ENCODE data around the gene UMPS.

UMPS gene

GRCh38 chr3:124761935-124762660 lies 31.8 kb downstream of the UMPS start:
- in situ Hi-C loops (cut with MboI; ENCODE audit: low sequenced_read_pairs): loop anchor here (25.0 kb wide), 1 partner anchor 675 kb away; no protein-coding TSS in a partner anchor

DNA sequence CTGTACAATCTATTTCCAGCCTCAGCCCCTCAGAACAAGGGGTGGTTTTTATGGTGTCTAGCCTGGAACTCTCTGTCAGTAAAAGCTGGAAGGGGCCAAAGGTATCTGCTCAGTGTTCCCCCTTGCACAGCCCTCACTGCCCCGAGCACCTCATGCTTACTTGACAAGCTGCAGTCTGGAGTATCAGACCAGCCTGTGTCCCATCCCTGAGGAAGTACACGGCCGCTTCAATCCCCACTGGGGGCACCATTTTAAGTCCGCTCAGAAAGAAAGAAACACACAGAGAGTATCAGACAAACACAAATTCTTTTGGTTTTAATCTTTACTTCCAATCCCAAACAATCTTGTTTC lies 32.4 kb downstream of the UMPS start:
- in situ Hi-C loops (cut with MboI; ENCODE audit: low sequenced_read_pairs): loop anchor here (25.0 kb wide), 1 partner anchor 675 kb away; no protein-coding TSS in a partner anchor

GRCh38 chr3:124763206-124763605 lies 33.0 kb downstream of the UMPS start:
- in situ Hi-C loops (cut with MboI; ENCODE audit: low sequenced_read_pairs): loop anchor here (25.0 kb wide), 1 partner anchor 674 kb away; no protein-coding TSS in a partner anchor

- in situ Hi-C loops (cut with MboI; ENCODE audit: low sequenced_read_pairs): loop anchor here (25.0 kb wide), 1 partner anchor 674 kb away; no protein-coding TSS in a partner anchor
Measured at GRCh38 chr3:124763644-124764358, 33.5 kb downstream of the UMPS start.

GRCh38 chr3:124764746-124765145 lies 34.5 kb downstream of the UMPS start:
- in situ Hi-C loops (cut with MboI; ENCODE audit: low sequenced_read_pairs): loop anchor here (25.0 kb wide), 1 partner anchor 673 kb away; no protein-coding TSS in a partner anchor

- in situ Hi-C loops (cut with MboI; ENCODE audit: low sequenced_read_pairs): loop anchor here (25.0 kb wide), 1 partner anchor 672 kb away; no protein-coding TSS in a partner anchor
Measured at GRCh38 chr3:124765197-124765840, 35.1 kb downstream of the UMPS start.

GRCh38 chr3:124766113-124767095 lies 36.2 kb downstream of the UMPS start:
- in situ Hi-C loops (cut with MboI; ENCODE audit: low sequenced_read_pairs): loop anchor here (25.0 kb wide), 1 partner anchor 671 kb away; no protein-coding TSS in a partner anchor

- in situ Hi-C loops (cut with MboI; ENCODE audit: low sequenced_read_pairs): loop anchor here (25.0 kb wide), 1 partner anchor 670 kb away; no protein-coding TSS in a partner anchor
Measured at GRCh38 chr3:124767264-124767663, 37.0 kb downstream of the UMPS start.

- in situ Hi-C loops (cut with MboI; ENCODE audit: low sequenced_read_pairs): loop anchor here (25.0 kb wide), 1 partner anchor 670 kb away; no protein-coding TSS in a partner anchor
Measured at GRCh38 chr3:124767691-124768090, 37.4 kb downstream of the UMPS start.

- in situ Hi-C loops (cut with MboI; ENCODE audit: low sequenced_read_pairs): loop anchor here (25.0 kb wide), 1 partner anchor 668 kb away; no protein-coding TSS in a partner anchor
Measured at GRCh38 chr3:124768812-124769211, 38.6 kb downstream of the UMPS start.

DNA sequence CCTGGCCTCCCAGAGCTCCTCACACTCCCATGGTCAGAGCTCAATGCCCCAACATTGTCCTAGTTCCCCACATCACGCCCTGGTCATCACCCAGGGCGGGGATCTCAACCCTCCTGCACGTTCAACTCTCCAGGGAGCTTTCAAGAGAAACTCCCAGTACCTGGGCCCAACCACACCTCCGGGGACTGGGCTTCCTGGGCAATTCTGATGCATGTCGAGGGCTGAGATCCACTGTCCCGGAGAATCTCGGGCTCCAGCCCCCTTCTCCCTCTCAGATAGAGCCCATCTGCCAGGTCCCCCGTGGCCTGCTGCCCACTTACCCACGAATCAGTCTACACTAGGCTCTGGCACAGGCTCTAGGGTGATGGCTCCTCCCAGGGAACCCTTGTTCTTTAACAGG lies 39.2 kb downstream of the UMPS start:
- in situ Hi-C loops (cut with MboI; ENCODE audit: low sequenced_read_pairs): loop anchor here (25.0 kb wide), 1 partner anchor 668 kb away; no protein-coding TSS in a partner anchor

- in situ Hi-C loops (cut with MboI; ENCODE audit: low sequenced_read_pairs): loop anchor here (25.0 kb wide), 1 partner anchor 667 kb away; no protein-coding TSS in a partner anchor
Measured at GRCh38 chr3:124770336-124771082, 40.3 kb downstream of the UMPS start.

DNA sequence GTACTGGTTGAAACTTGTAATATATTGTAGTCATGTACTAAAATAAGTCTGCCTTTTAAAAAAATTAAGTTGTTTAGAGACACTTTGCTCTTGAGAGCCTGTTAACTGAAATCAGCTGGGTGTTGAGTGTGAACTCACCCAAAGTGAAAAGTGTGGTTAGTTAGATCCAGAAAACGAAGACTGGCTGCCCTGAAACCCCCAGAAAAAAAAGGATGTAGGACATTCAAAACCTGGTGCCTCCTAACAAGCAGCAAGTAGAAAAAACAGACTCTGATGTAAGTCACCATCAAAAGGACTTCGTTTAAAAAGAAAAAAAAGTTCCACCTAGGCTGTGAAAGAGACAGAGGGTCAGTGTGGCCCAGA lies 40.8 kb downstream of the UMPS start:
- in situ Hi-C loops (cut with MboI; ENCODE audit: low sequenced_read_pairs): loop anchor here (25.0 kb wide), 1 partner anchor 666 kb away; no protein-coding TSS in a partner anchor

- in situ Hi-C loops (cut with MboI; ENCODE audit: low sequenced_read_pairs): loop anchor here (25.0 kb wide), 1 partner anchor 665 kb away; no protein-coding TSS in a partner anchor
Measured at GRCh38 chr3:124772081-124772831, 42.0 kb downstream of the UMPS start.

DNA sequence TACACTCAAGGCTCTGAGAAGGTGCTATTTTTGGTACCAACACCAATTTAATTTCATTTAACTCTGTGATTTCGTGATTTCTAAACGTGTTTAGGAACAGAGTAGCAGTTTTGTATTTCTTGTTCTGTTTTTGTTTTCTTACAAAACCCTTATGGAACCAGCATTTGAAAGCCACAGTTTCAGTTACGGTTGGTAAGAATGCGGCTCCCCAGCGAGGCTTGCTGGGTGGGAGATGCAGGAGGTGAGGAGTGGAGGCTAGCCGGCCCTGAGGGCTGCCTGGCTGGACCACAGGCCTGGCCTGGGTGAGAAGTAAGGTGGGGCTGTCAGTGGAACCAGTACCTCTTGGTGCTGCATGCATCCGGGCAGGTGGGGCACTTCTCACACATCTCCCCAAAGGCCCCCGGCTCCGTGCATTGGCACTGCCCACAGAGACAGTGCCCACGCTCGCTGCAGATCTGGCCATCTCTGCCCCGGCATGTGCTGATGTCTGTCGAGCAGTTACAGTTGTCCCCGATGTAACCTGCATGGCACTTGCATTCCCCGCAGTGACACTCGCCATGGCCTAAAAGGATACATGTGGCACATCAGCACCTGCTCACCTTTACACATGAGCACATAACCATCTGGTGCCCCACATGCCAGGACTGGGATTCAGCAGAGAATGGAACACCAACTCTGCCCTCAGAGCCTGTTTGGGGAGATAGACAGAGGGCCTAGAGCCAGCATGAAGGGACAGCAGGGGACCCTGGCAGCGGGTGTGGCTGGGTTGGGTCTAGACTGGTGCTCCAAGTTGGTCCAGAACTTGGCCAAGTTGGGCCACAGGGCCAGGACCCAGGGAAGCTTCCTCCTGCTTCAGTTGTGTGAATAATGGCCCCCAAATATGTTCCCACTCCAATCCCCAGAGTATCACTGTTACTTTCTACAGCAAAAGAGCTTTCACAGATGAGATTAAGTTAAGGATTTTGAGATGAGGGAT lies 43.4 kb downstream of the UMPS start:
- in situ Hi-C loops (cut with MboI; ENCODE audit: low sequenced_read_pairs): loop anchor here (25.0 kb wide), 1 partner anchor 664 kb away; no protein-coding TSS in a partner anchor

DNA sequence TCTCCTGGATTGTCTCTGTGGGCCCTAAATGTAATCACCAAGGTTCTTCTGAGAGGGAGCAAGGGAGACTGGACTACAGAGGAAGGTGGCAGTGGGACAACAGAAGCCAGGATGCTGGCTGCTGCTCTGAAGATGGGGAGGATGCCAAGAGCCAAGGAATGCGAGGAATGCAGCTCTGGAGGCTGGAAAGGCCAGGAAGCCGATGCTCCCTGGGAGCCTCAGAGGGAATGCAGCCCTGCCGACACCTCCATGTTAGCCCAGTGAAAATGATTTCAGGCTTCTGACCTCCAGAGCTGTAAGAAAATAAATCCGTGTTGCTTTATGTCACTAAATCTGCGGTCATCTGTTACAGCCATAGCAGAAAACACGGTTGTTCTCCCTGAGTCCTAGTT lies 44.1 kb downstream of the UMPS start:
- in situ Hi-C loops (cut with MboI; ENCODE audit: low sequenced_read_pairs): loop anchor here (25.0 kb wide), 1 partner anchor 663 kb away; no protein-coding TSS in a partner anchor

- in situ Hi-C loops (cut with MboI; ENCODE audit: low sequenced_read_pairs): loop anchor here (25.0 kb wide), 1 partner anchor 662 kb away; no protein-coding TSS in a partner anchor
Measured at GRCh38 chr3:124774841-124775402, 44.7 kb downstream of the UMPS start.

Measured in HL-60/S4 (cell line).